Thoracic aorta endothelial cell (primary cell): ENCODE data around the gene CCDC142. TPM values are rescaled to one million over a fixed set of nuclear protein-coding genes. Genes with fewer than 3 reads are reported as not detected.

Experiments
- total RNA-seq: library from RNA; depleted of rRNA; stranded (reverse); fragments of >200 nt; gene quantifications from 2 replicates; pipeline ENCODE4 v1.2.3, GENCODE V29; 2012

CCDC142 gene, protein sequence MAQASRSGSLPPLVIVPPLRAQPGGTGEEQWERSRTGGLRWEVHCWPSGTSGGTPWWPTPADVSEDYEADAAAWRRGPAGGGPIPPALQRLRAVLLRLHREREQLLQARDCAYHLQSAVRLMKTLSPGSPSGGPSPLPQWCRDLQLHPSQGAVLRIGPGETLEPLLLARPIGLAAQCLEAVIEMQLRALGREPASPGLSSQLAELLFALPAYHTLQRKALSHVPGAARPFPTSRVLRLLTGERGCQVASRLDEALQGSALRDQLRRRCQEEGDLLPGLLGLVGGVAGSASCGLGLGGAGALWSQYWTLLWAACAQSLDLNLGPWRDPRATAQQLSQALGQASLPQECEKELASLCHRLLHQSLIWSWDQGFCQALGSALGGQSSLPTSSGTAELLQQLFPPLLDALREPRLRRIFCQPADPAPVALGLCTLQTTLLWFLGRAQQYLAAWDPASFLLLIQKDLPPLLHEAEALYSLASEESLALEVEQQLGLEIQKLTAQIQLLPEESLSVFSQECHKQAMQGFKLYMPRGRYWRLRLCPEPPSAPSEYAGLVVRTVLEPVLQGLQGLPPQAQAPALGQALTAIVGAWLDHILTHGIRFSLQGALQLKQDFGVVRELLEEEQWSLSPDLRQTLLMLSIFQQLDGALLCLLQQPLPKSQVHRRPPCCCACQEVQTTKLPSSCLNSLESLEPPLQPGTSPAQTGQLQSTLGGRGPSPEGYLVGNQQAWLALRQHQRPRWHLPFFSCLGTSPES
- total RNA-seq = 20.1 and 22.0 TPM in 2 replicates

DNA sequence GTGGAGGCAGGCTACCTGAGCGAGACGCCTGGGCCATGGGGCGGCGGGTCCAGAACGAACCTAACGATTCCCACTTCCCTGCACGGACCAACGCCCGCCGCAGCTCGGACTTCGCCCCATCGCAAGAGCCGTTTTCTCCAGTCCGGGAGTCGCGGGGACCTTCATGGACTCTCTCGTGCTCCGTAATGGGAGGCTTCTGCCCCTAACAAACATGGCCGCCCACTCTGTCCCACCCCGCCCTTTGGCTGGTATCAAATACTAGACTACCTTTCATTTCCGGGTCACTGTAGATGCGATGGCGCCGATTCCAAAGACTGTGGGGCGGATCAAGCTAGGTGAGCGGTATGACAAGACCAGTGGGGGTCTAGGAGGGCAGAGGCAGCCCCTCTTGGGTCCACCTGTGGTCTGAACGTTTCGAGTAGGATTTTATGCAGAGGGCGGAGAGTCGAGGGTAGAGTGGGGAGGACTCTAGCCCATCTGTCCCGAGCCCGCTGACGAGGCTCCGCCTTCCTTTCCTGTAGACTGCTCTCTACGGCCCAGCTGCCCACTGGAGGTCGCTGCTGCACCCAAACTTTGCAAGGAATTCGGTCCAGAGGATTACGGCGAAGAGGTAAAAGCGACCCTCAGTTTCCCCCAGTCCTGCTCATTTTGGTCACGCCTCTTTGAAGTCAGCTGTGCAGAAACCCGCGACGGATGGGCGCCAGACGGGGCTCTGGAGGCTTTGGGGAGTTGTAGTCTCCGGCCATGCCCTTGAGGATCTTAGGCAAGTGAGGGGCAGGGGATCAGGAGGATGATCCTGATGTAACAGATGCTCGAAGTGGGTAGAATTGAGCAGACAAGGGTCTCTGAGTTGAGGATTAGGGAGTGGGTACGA lies at the start of gene CCDC142, which contains the start of gene TTC31:
TSS of gene CCDC142 (minus strand) at position 198 of the 874 bp plus-strand sequence. CDS start at position 37, 161 bp downstream.
TSS of gene TTC31 (plus strand) at position 281 of the 874 bp plus-strand sequence. CDS start at position 296, 15 bp downstream.

DNA sequence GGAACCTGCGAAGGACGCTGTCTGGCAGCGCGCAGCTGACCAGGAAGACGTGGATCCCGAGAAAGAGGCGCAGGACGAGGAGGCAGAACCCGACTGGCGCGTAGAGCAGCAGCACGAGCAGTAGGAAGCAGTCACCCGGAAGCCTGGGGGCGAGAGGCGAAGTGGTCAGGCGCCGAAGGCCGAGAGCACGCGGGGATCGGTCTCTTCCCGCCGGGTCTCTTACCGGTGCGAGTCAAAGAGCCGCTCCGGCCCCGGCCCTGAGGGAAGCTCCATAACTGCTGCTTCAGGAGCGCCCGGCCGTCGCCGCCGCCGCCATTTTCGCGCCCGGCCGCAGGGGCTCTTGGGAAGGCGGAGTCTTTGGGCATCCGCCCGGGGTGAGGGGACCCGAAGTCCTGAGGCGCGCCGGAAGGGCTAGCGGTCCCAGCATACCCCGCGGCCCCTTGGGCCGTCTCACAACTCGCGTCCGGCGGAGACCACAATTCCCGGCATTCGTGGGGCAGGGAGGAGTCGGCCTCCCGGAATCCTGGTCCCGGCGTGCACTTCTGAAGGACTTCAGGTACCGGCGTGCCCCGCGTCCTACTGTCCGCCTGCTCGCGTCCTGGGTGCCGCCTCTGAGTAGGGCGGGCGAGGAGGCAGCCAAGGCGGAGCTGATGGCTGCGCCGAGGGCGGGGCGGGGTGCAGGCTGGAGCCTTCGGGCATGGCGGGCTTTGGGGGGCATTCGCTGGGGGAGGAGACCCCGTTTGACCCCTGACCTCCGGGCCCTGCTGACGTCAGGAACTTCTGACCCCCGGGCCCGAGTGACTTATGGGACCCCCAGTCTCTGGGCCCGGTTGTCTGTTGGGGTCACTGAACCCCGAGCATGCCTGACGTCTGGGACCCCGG lies 46.8 kb upstream of the CCDC142 start, which contains the start of the genes AUP1 and HTRA2:
TSS of gene AUP1 (minus strand) at position 350 of the 882 bp plus-strand sequence. CDS start at position 273, 77 bp downstream.
TSS of gene HTRA2 (plus strand) at position 577 of the 882 bp plus-strand sequence. CDS start at position 651, 74 bp downstream.

DNA sequence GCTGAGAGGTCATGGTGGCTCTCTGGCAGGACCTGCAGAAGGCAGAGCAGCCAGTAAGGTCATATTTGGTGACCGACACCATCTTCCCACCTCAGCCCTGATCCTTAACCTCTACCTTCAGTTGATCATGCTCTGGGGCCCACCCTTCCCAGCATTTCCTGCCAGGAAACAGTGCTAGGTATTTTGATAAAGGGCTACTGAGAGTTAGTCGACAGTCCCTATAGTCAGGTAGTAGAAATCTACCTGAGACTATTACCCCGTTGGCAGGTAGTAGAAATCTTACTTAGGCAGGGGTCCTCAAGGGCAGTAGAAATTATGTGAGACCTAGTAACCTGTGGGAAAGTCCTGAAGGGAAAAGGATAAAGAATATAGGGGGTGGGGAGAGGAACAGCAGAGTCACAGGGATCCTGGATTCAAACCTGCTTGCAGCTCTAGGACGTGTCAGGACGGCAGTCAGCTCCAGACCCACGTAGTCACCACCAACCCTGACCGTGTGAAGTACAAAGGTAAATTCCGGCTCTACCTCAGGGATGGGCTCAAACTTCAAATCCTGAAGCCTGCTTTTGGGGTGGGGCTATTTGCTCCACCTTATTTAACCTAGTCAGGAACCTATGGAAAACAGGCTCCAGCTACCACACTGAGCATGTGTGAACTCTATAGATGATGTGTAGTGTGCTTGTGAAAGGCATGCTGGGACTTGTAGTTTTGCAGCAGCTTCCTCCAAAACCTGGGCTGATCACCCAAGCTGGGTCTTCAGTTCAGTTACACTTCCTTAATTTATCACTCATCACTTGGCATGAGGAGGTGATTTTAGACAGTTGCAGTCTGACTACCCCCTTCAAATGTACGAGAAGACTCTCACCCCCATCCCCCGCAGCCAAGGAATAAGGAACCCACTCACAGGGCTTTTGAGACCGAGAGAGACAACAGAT lies 43.2 kb upstream of the CCDC142 start, which contains the start of gene DQX1:
TSS of gene DQX1 (minus strand) at position 515 of the 932 bp plus-strand sequence. CDS start at position 13, 502 bp downstream.

DNA sequence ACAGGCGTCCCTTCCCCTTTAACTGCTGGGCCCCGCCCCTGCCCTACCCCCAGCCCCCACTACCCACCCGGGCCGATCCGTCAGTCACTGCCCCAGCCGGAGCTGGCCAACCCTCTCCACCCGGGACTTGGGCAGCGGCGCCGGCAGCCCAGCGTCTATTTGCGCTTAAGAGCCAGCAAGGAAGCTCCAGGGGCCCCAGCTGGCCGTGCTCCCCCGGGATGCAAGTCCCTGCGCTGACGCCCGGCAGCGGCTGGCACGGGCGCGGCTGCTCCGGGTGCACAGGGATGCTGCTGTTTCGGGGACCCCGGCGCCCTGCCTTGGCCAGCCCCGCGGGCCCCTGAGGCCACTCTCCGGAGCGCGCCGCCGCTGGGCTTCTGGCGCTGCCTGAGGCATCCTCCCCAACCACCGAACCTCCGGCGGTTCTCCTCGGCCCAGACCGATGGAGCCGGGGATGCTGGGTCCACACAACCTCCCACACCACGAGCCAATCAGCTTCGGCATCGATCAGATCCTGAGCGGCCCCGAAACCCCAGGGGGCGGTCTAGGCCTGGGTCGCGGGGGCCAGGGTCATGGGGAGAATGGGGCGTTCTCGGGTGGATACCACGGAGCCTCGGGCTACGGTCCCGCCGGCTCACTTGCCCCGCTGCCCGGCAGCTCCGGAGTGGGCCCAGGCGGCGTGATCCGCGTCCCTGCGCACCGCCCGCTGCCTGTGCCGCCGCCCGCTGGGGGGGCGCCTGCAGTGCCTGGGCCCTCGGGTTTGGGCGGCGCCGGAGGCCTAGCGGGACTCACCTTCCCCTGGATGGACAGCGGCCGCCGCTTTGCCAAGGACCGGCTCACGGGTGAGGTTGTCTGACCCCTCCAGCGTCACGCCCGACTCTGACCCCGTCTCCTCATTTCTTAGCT lies 31.8 kb upstream of the CCDC142 start, which contains the start of gene TLX2:
TSS of gene TLX2 (plus strand) at position 83 of the 903 bp plus-strand sequence. CDS start at position 440, 357 bp downstream.

DNA sequence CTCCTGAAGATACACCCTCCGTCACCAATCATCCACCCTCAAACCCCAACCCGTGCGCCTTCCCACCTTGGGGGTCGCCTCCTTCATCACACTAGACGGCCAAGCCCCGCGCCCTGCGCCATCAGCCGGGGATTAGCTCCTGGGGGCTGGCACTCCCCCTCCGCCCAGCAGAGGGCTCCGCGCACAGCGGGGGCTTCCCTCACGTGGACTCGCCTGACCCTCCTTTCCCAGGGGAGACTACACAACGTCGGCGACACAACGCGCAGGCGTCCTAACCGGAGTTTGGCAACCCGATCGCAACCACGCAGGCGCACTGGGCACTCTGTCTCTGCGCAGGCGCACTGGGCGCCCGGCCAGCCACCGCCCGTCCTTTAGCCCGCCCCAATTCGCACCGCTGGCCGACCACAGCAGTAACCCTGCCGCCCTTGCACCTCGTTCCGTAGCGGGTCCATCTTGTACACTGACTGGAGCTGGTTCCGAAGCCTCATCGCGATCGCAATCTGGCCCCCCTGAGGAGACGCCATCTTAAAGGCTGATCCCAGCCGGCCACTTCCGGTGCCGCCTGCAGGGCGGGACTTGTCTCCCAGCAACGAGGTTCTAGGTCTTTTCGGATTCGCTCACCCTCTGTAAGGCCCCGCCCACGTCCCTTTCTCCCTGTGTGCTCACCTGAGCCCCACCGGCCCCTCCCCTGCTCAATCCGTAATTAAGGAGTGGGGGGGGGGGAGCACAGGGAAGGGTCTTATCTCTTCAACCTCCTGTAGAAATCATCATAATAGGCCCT lies 24.5 kb upstream of the CCDC142 start, which contains the start of gene PCGF1:
TSS of gene PCGF1 (minus strand) at position 551 of the 781 bp plus-strand sequence. CDS start at position 524, 27 bp downstream.

DNA sequence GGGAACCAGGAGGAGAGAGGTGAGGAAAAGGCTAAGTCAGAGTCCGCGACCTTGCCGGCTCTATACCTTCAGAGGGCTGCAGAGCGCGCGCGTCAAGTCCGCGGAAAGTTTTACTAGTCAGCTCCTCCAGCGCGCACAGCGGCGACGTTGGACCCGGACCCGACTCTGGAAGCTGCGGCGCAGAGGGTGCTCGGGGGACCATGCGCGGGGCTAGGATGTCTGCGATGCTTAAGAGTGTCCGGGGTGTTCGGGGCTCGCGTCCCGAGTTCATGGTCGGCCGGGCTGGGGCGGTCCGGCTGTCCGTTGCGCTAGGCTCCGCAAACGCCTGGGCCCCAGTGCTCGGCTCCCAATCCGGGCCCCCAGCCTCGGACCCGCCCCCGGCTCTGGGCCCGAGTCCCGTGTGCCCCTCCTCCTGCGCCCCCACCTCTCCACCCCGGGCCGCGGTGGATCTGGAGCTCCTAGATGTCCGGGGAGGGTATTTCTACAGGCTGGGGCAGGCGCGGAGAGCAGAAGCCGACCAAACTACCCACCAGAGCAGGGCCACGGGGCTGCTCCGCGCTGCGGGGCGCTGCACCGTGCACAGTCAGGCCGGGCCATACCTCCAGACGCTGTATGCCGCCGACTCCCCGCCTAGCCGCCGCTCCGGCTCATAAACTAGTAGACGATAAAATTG lies 16.6 kb upstream of the CCDC142 start, which contains the start of gene LBX2:
TSS of gene LBX2 (minus strand) at position 337 of the 673 bp plus-strand sequence. CDS start at position 271, 66 bp downstream.

DNA sequence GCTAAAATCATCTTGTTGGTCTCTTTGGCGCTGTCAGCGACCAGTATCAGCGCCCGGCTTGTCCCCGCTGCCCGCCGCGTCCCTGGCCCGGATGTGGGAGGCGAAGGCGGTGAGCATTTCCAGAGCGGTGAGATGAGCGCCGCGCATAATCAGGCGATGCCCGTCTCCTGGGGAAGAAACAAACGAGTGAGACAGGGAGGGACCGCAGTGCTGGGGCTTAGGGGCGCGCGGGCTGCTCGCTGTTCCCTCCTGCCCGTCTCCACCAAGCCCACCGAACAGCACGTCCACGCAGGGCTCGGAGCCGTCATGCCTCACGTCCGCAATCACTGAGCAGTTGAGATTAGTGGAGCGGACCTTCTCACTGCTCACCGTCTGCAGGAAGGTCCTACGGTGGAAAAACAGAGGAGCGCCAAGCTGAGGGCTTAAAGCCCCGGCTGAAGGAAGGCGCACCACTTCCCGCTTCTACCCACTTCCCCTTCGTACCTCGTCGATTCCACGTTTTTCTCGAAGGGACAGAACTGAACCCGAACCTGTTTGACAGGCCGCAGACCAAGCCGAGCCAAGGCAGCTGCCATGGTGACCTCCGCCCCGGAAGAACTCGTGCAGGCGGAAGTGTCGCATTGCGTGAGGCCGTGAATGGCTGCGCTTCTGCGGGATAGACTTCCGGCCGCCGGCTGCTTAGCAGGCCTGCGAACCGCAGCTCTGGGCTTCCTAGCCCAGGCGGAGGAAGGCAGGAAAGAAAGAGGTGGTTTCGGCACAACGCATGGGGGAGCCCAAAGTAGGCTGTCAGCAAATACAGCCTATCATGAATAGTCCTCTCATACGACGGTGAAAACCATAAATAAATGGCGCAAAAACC lies 10.5 kb downstream of the CCDC142 start, which contains the start of gene MRPL53:
TSS of gene MRPL53 (minus strand) at position 595 of the 859 bp plus-strand sequence. CDS start at position 575, 20 bp downstream.

DNA sequence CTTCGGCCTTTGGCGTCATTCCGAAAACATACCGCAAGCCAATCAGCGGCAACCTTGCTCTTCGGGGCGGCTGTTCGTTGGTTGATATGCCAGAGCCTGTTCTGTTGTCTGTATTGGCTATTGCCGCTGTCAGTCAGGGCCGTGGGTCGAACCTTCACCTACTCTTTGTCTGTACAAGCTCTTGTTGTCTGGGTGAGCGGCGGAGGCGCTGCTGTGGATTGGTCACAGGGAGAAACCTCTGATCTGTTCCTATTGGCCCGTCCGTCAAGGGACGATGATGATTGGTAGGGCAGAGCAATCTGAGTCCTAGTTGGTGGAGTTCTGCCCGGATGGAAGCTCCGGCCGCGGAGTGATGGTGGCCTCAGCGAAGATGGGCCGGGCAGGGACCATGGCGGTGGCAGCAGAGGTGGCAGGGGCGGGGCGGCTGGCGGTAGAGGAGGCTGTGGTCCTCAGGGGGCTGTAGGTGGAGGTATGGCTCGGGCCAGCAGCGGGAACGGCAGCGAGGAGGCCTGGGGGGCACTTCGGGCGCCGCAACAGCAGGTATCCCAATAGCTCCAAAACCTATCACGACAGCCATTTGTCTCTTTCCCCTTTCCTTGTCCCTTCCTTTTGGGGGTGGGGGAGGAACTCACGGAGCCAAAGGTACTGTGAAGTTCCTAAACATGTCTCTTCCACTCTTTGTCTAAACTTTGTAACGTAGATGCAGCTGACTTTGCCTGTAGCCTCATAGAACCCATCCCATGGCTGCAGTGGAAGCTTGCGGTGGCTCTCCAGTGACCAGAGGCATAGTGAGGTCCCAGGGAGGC lies 24.5 kb downstream of the CCDC142 start, which contains the start of gene WBP1:
TSS of gene WBP1 (plus strand) at position 307 of the 806 bp plus-strand sequence. CDS start at position 472, 165 bp downstream.

DNA sequence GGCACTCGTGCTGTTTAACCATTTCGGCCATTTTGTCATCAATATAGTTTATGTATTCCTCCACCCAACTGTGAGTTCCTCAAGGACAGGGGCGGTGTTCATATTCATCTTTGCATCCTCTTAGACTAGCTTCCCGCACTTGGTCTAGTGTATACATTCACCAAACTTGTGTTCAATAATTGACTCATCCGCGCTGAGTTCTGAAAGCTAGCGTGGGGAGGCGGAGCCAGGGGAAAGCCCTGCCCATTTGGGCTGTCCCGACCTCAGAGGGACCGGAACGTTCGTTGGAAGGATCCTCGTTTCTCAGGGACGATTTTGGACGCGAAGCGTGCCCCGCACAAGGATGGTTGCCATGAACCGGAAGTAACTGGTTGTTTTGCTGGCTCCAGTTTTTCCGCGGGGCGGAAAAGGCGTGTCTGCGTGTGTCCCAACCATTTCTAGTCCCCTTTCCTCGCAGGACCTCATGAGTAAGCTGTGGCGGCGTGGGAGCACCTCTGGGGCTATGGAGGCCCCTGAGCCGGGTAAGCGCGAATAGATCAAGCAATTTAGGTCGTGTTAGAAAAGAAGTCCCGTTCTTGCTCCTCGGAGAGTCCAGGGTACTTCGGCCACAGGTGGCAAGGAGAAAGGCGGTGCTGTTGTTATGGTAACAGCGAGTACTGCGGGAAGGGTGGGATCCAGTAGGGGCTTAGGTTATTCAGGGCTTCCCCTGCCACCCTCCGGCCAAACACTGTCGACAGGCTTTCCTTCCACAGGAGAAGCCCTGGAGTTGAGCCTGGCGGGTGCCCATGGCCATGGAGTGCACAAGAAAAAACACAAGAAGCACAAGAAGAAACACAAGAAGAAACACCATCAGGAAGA lies 27.9 kb downstream of the CCDC142 start, which contains the start of gene INO80B:
TSS of gene INO80B (plus strand) at position 434 of the 858 bp plus-strand sequence. CDS start at position 464, 30 bp downstream.

DNA sequence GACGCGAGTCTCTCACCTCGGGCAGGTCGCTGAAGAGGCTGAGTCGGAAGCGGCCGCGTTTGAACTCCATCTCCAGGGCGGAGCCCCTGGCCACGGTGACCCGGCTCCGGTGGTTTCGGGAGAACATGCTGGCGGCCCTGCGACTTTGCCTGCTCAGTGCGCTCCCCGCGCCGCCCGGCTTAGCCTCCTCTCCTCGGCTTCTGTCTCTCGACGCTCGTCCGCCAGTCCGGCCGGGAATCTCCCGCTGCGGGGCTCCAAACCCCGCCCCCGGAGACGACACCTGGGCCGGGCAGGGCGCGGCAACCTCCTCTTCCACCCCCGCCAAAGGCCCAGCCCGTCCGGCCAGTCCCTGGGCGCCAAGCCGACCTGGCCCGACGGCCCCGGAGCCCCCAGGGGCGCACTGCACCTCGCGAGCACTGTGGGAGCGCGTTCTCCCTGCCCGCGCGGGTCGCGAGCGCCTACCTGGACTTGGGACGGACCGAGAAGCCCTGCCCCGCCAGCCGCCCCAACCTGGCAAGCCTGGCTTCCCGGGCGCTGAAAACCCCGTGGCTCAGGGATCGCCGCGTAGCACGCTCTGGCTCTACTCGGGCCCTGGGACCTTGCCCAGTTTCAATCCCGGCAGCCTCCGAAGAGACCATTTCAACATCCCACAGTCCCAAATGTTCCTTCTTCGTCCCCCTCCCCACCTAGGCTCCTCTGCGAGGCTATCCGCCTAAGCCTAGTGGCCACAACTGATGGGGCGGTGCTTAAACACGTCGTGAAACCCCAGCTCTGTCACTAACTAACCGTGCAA lies 40.9 kb downstream of the CCDC142 start, which contains the start of gene RTKN:
TSS of gene RTKN (minus strand) at position 248 of the 793 bp plus-strand sequence. CDS start at position 127, 121 bp downstream.

